GM12872 (cell line): ENCODE measurements around the gene SLIT1.

Experiments used
- CTCF ChIP-seq: IDR thresholded peaks from 3 replicates; pipeline ENCODE4 v1.5.1; 2011; ENCODE audit warnings: low read depth, mild to moderate bottlenecking, low read length, moderate library complexity; ENCODE audit not compliant: insufficient read depth

SLIT1 gene

GRCh38 chr10:97129666-97130065 is 56.1 kb downstream of the SLIT1 start:
- TF ChIP-seq CTCF: no peak

DNA sequence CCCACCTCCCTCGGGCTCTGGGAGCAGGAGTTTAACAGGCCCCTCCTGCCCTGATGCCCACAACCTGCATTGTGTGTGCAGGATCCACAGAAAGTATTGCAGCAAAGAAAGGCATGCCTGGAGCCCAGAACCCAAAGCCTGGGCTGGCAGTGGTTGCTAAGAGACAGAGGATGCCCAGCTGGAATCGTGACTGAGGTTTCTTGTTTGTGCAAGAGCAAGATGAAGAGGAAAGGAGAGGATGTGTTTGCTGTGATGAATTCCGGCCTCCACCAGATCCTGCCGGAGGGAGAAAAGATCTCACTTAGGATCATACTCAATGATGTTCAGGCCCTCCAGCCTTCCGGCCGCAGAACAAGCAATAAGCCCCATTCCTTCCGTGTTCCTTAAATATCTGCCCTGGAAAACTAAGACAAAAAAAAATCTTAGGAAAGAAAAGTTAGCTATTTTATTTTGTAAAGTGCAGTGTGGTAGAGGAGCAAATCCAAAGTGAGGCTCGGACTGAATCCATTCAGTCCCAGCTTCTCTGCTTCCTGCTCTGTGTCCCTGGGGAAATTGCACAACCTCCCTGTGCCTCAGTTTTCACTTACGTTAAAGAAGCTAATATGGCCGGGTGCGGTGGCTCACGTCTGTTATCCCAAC is 57.1 kb downstream of the SLIT1 start:
- no peak for TF ChIP-seq CTCF

DNA sequence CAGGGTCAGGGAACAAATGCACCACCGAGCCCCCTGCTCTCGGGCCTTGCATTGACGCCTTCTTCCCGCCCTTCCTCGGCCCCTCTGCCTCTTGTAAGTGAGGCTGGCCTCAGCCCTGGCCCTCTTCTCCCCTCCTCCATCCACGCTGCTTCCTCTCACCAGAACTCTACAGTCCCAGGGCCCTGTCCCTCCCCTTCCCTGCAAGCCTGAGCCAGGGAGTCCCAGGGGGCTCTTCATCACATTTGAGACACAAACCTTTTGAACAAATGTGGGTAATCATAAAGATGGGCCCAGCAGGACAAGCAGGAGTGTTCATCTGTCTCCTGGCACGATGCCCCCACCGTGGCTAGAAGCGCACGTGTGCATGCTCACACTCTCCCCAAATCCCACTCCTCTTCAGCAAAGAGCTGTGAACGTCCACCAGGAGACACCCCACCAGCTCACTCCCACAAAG is 57.7 kb downstream of the SLIT1 start:
- TF ChIP-seq CTCF: no peak

- no peak for TF ChIP-seq CTCF
Observed at GRCh38 chr10:97127509-97127908, 58.2 kb downstream of the SLIT1 start.

- TF ChIP-seq CTCF: no peak
Observed at GRCh38 chr10:97124211-97124610, 61.5 kb downstream of the SLIT1 start.

GRCh38 chr10:97123765-97124164 is 62.0 kb downstream of the SLIT1 start:
- no peak for TF ChIP-seq CTCF

GRCh38 chr10:97121041-97121440 is 64.7 kb downstream of the SLIT1 start:
- no peak for TF ChIP-seq CTCF

GRCh38 chr10:97120370-97120769 is 65.4 kb downstream of the SLIT1 start:
- TF ChIP-seq CTCF: no peak
